Measurements from ENCODE around the gene ANKRD33B. TPM values are rescaled to one million over a fixed set of nuclear protein-coding genes. Genes with fewer than 3 reads are reported as not detected.
A peak's percentile ranks its signal among the peaks of the same experiment; 100 is the strongest.

Gene ANKRD33B
- polyA plus RNA-seq, 1 donor from 2014 or later: 1.5 TPM

DNA sequence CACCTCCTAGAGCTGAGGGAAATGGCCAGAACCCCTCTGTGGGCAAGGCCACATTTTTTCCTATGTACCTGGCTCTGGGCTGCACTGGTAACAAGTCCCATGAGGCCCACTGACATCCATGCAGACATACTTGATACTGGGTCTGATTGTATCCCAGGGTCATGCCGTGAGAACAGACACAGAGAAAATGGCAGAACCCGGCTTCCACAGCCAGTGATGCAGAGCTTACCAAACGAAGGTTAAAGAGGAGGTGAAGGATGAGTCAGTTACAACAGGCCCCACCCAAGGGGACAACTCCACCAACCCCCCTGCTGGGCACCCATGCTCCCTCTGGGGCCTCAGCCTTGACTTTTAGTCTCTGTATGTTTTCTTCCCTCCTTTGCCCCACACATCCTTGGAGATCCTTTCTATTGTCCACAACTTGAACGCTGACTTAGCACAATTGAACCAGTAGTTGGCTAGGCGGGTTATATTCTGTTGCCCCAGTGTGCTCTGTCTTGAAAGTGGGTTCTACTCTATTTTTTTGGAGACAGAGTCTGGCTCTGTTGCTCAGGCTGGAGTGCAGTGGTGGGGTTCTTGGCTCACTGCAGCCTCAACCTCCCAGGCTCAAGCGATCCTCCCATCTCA is 103.7 kb downstream of the ANKRD33B start:
- Mint-ChIP-seq H3K4me3 (no peak overlapping the region), H3K4me1 (no peaks in the 10 kb centered on the region), H3K9me3 (no peaks in the 10 kb centered on the region), H3K27ac (peak overlapping the region in 1 of 3 donors; percentile 41), H3K36me3 (no peaks in the 10 kb centered on the region), H3K27me3 (no peaks in the 10 kb centered on the region)

DNA sequence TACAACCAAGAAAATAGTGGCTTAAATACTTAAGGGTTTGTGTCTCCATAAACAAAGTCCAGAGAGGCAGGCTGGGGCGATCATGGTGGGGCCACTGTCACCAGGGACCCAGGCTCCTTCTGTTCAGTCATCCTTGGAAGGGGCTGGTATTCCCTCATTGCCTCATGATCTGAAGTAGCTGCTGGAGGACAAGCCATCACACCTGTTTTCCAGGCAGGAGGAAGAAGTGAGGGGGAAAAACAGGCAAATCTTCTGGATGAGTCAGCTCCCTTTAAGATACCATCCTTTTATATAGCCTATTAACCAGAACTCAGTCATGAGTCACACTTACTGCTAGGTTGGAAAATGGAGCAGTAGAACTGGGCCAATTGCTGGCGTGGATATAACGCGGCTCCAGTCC is 104.8 kb downstream of the ANKRD33B start:
- Mint-ChIP-seq H3K27me3 (no peaks in the 10 kb centered on the region), H3K4me3 (no peak overlapping the region), H3K4me1 (no peaks in the 10 kb centered on the region), H3K36me3 (no peaks in the 10 kb centered on the region), H3K9me3 (no peaks in the 10 kb centered on the region), H3K27ac (no peak overlapping the region)

DNA sequence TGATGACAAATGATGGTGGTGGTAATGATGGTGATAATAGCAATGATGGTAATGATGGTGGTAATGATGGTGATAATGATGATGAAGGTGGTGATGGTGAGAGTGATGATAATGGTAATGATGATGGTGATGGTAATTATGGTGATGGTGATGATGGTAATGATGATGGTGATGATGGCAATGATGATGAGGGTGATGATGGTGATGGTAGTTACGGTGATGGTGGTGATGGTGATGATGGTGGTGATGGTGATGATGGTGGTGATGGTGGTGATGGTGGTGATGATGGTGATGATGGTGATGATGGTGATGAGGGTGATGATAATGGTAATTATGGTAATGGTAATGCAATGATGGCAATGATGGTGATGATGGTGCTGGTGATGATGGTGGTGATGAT is 106.1 kb downstream of the ANKRD33B start:
- Mint-ChIP-seq H3K27me3 (no peaks in the 10 kb centered on the region), H3K36me3 (no peaks in the 10 kb centered on the region), H3K27ac (no peak overlapping the region), H3K9me3 (no peaks in the 10 kb centered on the region), H3K4me1 (no peaks in the 10 kb centered on the region), H3K4me3 (no peak overlapping the region)

DNA sequence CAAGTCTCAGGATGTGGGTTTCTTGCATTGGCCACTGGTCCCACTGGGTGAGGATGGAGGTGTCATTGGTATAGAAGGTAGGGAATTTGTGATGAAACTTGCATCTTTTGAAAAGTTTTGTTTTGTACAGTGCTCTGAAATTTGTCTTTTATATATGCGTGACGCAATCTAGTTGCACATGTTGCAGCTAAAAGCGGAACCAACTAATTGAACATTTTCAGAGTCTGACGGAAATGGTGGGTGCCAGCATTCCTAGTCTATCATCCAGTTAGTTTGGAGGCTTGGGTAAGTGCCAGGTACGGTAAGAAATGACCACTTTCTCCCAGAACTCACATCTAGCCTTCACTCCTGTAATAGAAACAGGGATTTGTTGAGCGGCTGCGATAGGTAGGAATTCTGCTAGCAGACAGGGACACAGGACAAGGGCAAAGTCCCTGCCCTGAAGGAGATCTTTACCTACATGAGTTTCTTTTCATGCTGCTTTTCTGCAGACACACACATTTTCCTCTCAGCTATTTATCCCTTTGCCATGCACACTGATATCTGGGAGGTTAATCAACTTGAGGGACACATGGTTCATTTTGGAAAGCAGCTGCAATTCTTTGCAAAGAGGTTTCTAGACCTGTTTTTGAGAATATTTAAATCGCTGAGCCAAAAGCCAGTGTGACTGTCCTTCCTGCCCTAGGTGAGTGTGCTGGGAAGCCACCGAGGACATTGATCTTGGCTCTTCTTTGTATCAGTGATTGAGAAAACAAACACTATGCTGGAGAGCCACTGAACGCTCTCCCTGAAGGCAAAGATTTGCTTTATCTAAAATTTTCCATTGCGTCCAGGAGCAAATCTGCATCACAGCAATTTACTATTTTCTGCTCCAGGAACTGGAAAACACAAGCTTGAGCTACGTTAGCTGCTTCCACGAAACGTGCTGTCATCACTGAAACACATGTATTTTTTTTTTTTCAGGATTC is 107.5 kb downstream of the ANKRD33B start:
- Mint-ChIP-seq H3K4me1 (peaks cover 0 to 5% (median 0%) of the 10 kb centered on the region in 3 donors), H3K9me3 (no peaks in the 10 kb centered on the region), H3K4me3 (no peak overlapping the region), H3K36me3 (no peaks in the 10 kb centered on the region), H3K27me3 (no peaks in the 10 kb centered on the region), H3K27ac (no peak overlapping the region)

DNA sequence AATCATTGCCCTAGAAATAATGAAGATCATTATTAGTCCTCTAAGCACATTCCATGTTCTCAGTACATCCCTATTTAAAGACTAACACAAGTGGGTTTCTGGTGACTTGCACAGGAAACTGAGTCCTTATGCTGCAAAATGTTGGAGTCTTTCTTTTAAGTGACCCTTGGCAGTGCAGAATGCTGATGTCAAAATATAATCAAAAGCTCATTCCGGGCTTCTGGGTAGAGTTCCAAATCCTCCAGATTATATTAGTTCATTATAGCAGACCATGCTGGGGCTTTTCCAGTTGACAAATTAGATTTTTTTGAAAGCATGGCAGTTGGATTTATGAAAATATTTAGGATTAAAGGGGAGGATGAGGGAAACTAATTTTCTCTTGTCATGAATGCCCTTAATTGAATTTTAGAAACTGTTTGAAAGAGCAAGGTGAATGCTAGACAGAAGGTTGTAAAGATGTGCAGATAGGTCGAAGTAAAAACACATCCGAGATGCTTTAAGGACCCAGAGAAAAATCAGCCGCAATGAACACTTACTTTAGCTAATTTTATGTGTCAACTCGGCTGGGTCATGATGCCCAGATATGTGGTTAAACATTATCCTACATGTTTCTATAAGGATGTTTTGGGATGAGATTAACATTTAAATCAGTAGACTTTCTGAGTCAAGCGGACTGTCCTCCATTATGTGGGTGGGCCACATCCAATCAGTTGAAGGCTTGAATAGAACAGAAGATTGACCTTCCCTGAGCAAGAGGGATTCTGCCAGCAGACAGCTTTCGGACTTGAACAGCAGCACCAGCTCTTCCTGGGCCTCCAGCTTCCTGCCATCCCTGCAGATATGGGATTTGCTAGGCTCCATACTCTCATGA is 108.5 kb downstream of the ANKRD33B start:
- peaks cover 1% of the 10 kb centered on the region for H3K36me3 Mint-ChIP-seq
- H3K9me3 Mint-ChIP-seq: peaks cover 0 to 7% (median 4%) of the 10 kb centered on the region in 3 donors

DNA sequence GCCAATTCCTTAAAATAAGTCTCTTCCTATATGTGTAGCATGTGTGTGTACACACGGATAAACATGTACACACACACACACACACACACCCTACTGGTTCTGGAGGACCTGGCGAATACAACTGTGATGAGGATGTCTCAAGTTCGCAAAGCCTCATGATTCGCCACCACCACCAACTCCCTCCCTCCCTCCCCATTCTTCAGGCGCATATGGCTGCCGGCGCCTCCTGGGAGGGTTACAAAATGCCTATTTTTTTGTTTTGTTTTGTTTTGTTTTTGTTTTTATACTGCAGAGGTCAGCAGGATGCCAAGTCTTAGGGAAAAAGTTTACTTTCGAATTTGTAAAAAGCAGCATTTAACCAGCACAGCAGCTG is 109.1 kb downstream of the ANKRD33B start:
- H3K4me3 Mint-ChIP-seq: no peak overlapping the region
- no peaks in the 10 kb centered on the region for H3K27me3 Mint-ChIP-seq
- peaks cover 8% of the 10 kb centered on the region for H3K36me3 Mint-ChIP-seq
- peaks cover 0 to 5% (median 0%) of the 10 kb centered on the region in 3 donors for H3K4me1 Mint-ChIP-seq
- H3K27ac Mint-ChIP-seq: no peak overlapping the region
- peaks cover 0 to 9% (median 6%) of the 10 kb centered on the region in 3 donors for H3K9me3 Mint-ChIP-seq

More for the DNA sequence above, 108.5 kb downstream of the ANKRD33B start:
- peaks cover 0 to 5% (median 0%) of the 10 kb centered on the region in 3 donors for H3K4me1 Mint-ChIP-seq
- H3K4me3 Mint-ChIP-seq: no peak overlapping the region
- H3K27me3 Mint-ChIP-seq: no peaks in the 10 kb centered on the region
- H3K27ac Mint-ChIP-seq: no peak overlapping the region

DNA sequence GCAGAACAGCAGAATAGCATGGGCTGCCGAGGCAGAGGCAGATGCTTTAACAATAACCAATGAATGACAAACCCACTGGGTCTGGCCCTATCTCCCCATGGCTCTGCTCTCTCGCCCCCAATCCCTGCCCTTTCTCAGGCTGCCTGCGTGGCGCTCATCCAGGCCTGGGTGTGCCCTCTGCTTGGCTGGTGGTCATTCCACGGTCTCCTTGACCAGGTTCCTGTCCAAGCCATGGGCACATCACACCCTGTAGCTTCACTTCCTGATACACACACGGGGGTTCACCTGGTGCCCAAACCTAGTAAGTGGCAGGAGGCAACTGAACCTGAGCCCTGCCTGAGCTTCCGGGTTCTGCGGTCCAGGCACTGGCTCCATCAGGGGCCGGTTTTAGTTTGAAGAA is 109.5 kb downstream of the ANKRD33B start:
- H3K4me1 Mint-ChIP-seq: peaks cover 0 to 5% (median 0%) of the 10 kb centered on the region in 3 donors
- H3K27me3 Mint-ChIP-seq: no peaks in the 10 kb centered on the region
- H3K4me3 Mint-ChIP-seq: no peak overlapping the region
- H3K36me3 Mint-ChIP-seq: peaks cover 8% of the 10 kb centered on the region
- peaks cover 0 to 9% (median 6%) of the 10 kb centered on the region in 3 donors for H3K9me3 Mint-ChIP-seq
- no peak overlapping the region for H3K27ac Mint-ChIP-seq

DNA sequence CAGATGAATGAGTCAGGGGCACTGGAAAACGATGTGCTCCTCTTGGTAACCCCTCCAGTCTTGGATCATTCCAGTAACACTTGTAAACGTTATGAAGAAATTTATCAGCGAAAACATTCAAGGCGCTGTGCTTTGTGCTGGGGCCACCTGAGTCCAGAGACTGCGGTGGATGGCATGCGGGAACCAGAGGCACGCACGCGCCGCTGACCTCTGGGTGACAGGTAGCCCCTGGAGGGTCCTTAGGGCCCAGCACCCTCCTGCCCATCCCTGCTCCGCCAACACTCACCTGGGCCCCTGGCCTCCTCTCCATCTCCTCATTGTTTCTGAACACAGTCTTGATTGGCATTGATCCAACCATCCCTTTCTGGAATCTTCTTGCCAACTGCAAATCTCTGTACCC is 110.2 kb downstream of the ANKRD33B start:
- Mint-ChIP-seq H3K27ac (no peak overlapping the region), H3K4me1 (peaks cover 0 to 5% (median 0%) of the 10 kb centered on the region in 3 donors), H3K27me3 (no peaks in the 10 kb centered on the region), H3K9me3 (peaks cover 0 to 9% (median 6%) of the 10 kb centered on the region in 3 donors), H3K4me3 (no peak overlapping the region), H3K36me3 (peaks cover 11% of the 10 kb centered on the region)

DNA sequence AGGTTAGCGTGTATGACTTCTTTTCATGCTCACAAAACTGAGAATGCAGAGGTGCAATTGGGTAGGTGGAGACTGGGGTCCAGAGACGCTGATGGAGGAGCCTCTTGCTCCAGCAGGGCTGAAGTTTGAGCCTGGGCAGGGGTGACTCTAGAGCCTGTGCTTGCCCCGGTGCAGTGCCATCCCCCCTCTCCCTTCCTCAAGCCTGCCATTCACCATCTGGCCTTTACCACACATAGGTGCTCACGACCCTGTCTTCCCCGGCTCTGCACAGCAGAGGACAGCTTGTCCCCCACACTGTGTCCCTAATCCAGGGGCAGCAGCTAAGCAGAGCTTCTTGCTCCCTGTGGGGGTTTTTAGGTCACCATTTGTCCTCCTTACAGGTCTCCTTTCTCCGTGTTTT is 110.7 kb downstream of the ANKRD33B start:
- H3K4me3 Mint-ChIP-seq: no peak overlapping the region
- H3K36me3 Mint-ChIP-seq: peaks cover 11% of the 10 kb centered on the region
- H3K27me3 Mint-ChIP-seq: no peaks in the 10 kb centered on the region
- H3K9me3 Mint-ChIP-seq: peaks cover 0 to 9% (median 6%) of the 10 kb centered on the region in 3 donors
- H3K4me1 Mint-ChIP-seq: peaks cover 0 to 5% (median 0%) of the 10 kb centered on the region in 3 donors
- H3K27ac Mint-ChIP-seq: no peak overlapping the region

DNA sequence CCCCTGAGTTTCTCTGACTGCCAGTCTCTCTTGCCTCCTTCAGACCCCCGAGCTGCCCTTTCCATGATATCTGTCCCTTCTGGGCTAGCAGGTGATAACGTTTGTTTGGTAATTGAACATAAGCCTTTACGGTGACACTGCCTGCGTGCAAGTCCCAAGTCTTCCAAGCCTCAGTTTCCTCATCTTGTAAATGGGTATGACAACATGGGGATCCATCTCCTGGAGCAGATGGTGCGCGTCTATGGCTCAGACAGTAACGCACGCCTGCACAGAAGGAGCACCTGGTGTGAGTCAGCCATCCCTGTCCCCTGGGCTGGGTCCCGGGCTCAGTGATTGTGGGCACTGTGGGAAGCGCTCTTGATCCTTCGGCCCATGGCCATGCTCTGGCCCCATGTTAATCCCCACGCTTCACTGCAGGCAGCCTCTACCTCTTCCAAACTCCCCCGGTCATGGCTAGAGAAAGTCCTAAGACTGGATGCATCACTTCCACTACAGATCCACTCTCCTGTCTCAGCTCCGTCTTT is 111.4 kb downstream of the ANKRD33B start:
- Mint-ChIP-seq H3K27me3 (no peaks in the 10 kb centered on the region), H3K9me3 (peaks cover 0 to 9% (median 6%) of the 10 kb centered on the region in 3 donors)

DNA sequence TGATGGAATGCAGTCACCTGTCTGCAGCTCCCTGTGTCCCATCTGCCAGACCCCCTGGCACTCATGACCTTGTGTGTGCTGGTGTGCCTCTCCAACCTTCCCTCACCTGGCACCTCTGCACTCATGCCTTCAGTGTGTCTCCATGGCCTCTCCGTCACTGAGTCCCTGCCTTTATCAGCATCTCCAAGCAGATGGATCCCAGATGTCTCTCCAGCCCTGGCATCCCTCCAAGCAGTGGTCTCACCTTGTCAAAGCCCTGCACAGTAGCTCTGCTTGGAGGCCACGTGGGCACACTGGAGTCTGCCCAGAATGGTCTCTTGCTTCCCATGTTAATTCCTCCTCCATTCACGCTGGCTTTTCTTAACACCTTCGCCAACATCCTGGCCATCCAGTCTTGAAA is 112.4 kb downstream of the ANKRD33B start:
- H3K4me3 Mint-ChIP-seq: peak overlapping the region in 1 of 4 donors; percentile 55

More for the DNA sequence above, 111.4 kb downstream of the ANKRD33B start:
- Mint-ChIP-seq H3K36me3 (peaks cover 11% of the 10 kb centered on the region), H3K4me3 (peak overlapping the region in 1 of 4 donors; percentile 82), H3K27ac (peak overlapping the region in 1 of 3 donors; percentile 73), H3K4me1 (peaks cover 0 to 5% (median 0%) of the 10 kb centered on the region in 3 donors)

DNA sequence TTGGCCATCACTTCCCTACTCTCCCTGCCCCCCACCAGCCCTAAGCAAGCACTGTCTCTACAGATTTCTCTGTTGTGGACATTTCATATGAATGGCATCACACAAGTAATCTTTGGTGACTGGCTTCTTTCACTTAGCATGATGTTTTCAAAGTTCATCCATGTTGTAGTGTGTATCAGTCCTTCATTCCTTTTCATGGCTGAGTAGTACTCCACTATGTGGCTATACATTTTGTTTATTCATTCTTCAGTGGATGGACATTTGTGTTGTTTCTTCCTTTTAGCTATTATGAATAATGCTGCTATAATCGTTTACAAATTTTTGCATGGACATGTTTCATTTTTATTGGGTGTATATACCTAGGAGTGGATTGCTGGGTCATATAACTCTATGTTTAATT is 113.1 kb downstream of the ANKRD33B start:
- Mint-ChIP-seq H3K36me3 (peaks cover 13% of the 10 kb centered on the region), H3K27ac (no peak overlapping the region), H3K4me3 (no peak overlapping the region), H3K4me1 (peaks cover 0 to 5% (median 0%) of the 10 kb centered on the region in 3 donors), H3K9me3 (peaks cover 0 to 9% (median 6%) of the 10 kb centered on the region in 3 donors), H3K27me3 (no peaks in the 10 kb centered on the region)

More for the DNA sequence above, 112.4 kb downstream of the ANKRD33B start:
- Mint-ChIP-seq H3K36me3 (peaks cover 13% of the 10 kb centered on the region), H3K4me1 (peaks cover 0 to 5% (median 0%) of the 10 kb centered on the region in 3 donors), H3K27me3 (no peaks in the 10 kb centered on the region), H3K27ac (peak overlapping the region in 2 of 3 donors; percentile 73 to 75), H3K9me3 (peaks cover 0 to 9% (median 6%) of the 10 kb centered on the region in 3 donors)

DNA sequence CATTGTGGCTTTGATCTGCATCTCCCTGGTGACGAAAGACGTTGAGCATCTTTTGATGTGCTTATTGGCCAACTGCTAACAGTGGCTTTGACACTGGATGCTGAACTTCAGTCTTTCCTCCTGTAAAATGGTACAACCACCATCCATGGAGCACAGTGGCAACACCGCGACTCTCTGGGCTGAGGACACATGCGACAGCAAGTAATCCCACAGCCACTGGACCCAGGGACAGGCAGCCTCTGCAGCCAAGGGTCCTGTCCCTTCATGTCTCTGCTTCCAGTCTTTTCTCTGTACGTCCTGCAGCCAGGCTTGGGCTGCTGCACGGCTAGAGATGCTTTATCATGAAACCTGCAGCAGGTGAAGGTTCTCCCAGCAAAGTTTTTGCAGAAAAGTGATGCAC is 113.7 kb downstream of the ANKRD33B start:
- H3K4me1 Mint-ChIP-seq: peaks cover 0 to 5% (median 0%) of the 10 kb centered on the region in 3 donors
- H3K4me3 Mint-ChIP-seq: no peak overlapping the region
- no peaks in the 10 kb centered on the region for H3K27me3 Mint-ChIP-seq
- peaks cover 13% of the 10 kb centered on the region for H3K36me3 Mint-ChIP-seq
- H3K9me3 Mint-ChIP-seq: peaks cover 0 to 9% (median 6%) of the 10 kb centered on the region in 3 donors
- H3K27ac Mint-ChIP-seq: peak overlapping the region in 1 of 3 donors; percentile 59

DNA sequence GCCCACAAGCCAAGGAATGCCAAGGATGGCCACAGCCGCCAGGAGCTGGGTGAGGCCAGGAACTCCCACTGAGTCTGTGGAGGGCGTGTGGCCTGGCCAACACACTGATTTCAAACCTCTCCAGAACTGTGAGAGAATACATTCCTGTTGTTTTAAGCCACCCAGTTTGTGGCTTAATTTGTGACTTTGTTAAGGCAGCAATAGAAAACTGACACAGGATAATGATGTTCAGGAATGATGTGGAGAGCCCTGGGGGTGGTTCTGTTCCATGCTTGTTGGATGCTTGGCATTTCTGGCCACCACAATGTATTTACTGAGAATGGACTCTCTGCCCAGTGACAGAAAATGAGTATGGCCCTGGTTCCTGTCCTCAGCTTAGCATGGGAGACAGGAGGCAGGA is 114.4 kb downstream of the ANKRD33B start:
- Mint-ChIP-seq H3K36me3 (peaks cover 13% of the 10 kb centered on the region), H3K9me3 (peaks cover 0 to 9% (median 6%) of the 10 kb centered on the region in 3 donors), H3K27ac (no peak overlapping the region), H3K27me3 (no peaks in the 10 kb centered on the region), H3K4me1 (peaks cover 0 to 5% (median 0%) of the 10 kb centered on the region in 3 donors), H3K4me3 (no peak overlapping the region)

Data from IgD-negative memory B cell (primary cell).